ENCODE results near the gene MROH9. TPM values are rescaled to one million over a fixed set of nuclear protein-coding genes. Genes with fewer than 3 reads are reported as not detected.

MROH9 gene
- total RNA-seq, 1 experiment from 2014 or later: not detected

DNA sequence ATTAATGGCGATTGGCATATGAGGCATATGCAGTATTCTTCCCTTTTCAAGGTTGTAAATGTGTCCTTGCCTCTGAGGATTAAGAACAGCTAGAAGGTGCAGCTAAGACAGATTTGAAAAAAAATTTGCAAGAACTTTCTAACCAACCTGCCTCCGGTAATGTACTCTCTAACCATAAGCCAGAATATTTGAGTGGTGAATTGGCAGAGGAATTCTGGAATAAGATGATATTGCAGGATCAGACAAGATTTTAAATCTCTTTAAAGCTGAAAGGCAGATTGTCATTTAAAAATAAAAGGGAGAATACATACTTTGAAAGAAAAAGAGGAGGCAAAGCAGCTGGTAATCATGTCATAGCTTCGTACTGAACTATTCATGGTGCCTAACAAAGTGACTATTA, 29.2 kb downstream of the MROH9 start:
- POLR2A ChIA-PET: no interaction called here
- CTCF ChIA-PET: no interaction called here
- Histone ChIP-seq H3K36me3 (ENCODE audit: control insufficient read depth, insufficient read depth, low read length) (no peaks in the 10 kb centered on the region), H3K27me3 (ENCODE audit: control insufficient read depth, insufficient read depth, low read length) (no peaks in the 10 kb centered on the region), H3K4me1 (ENCODE audit: control insufficient read depth, insufficient read depth, low read length) (no peaks in the 10 kb centered on the region), H3K4me3 (ENCODE audit: low read depth in 2 of 2, low read length in 2 of 2) (no peak overlapping the region), H3K9me3 (ENCODE audit: control insufficient read depth, insufficient read depth, low read depth, low read length) (no peaks in the 10 kb centered on the region), H3K27ac (ENCODE audit: low read length) (no peak overlapping the region)
- in situ Hi-C loops (cut with HindIII; ENCODE audit: low pct_unique_long_range_greater_than_20kb, low sequenced_read_pairs): no loop called here
- ATAC-seq (no peak), DNase-seq (ENCODE audit: low read depth, low spot score) (no peak)
- no TSS peak for BruUV-seq (replicated peaks)
- intact Hi-C loops (cut with micrococcal nuclease; ENCODE audit: unreplicated experiment): no loop called here
- TF ChIP-seq SIN3A (IDR thresholded peaks at IDR 0.05; ENCODE audit: borderline replicate concordance, insufficient read depth, low read depth, low read length): no peak
- TF ChIP-seq, protein P1, sequence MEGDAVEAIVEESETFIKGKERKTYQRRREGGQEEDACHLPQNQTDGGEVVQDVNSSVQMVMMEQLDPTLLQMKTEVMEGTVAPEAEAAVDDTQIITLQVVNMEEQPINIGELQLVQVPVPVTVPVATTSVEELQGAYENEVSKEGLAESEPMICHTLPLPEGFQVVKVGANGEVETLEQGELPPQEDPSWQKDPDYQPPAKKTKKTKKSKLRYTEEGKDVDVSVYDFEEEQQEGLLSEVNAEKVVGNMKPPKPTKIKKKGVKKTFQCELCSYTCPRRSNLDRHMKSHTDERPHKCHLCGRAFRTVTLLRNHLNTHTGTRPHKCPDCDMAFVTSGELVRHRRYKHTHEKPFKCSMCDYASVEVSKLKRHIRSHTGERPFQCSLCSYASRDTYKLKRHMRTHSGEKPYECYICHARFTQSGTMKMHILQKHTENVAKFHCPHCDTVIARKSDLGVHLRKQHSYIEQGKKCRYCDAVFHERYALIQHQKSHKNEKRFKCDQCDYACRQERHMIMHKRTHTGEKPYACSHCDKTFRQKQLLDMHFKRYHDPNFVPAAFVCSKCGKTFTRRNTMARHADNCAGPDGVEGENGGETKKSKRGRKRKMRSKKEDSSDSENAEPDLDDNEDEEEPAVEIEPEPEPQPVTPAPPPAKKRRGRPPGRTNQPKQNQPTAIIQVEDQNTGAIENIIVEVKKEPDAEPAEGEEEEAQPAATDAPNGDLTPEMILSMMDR (IDR thresholded peaks at IDR 0.05): no peak
- TF ChIP-seq POLR2AphosphoS5 (IDR thresholded peaks at IDR 0.05; ENCODE audit: low read depth, low read length): no peak
- TF ChIP-seq TCF7L2 (IDR thresholded peaks at IDR 0.05; ENCODE audit: low read depth, low read length): no peak
- TF ChIP-seq, protein P2, sequence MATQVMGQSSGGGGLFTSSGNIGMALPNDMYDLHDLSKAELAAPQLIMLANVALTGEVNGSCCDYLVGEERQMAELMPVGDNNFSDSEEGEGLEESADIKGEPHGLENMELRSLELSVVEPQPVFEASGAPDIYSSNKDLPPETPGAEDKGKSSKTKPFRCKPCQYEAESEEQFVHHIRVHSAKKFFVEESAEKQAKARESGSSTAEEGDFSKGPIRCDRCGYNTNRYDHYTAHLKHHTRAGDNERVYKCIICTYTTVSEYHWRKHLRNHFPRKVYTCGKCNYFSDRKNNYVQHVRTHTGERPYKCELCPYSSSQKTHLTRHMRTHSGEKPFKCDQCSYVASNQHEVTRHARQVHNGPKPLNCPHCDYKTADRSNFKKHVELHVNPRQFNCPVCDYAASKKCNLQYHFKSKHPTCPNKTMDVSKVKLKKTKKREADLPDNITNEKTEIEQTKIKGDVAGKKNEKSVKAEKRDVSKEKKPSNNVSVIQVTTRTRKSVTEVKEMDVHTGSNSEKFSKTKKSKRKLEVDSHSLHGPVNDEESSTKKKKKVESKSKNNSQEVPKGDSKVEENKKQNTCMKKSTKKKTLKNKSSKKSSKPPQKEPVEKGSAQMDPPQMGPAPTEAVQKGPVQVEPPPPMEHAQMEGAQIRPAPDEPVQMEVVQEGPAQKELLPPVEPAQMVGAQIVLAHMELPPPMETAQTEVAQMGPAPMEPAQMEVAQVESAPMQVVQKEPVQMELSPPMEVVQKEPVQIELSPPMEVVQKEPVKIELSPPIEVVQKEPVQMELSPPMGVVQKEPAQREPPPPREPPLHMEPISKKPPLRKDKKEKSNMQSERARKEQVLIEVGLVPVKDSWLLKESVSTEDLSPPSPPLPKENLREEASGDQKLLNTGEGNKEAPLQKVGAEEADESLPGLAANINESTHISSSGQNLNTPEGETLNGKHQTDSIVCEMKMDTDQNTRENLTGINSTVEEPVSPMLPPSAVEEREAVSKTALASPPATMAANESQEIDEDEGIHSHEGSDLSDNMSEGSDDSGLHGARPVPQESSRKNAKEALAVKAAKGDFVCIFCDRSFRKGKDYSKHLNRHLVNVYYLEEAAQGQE (IDR thresholded peaks at IDR 0.05; ENCODE audit: insufficient read depth in 1 of 2, low read depth in 2 of 2, low read length in 1 of 2): no peak

DNA sequence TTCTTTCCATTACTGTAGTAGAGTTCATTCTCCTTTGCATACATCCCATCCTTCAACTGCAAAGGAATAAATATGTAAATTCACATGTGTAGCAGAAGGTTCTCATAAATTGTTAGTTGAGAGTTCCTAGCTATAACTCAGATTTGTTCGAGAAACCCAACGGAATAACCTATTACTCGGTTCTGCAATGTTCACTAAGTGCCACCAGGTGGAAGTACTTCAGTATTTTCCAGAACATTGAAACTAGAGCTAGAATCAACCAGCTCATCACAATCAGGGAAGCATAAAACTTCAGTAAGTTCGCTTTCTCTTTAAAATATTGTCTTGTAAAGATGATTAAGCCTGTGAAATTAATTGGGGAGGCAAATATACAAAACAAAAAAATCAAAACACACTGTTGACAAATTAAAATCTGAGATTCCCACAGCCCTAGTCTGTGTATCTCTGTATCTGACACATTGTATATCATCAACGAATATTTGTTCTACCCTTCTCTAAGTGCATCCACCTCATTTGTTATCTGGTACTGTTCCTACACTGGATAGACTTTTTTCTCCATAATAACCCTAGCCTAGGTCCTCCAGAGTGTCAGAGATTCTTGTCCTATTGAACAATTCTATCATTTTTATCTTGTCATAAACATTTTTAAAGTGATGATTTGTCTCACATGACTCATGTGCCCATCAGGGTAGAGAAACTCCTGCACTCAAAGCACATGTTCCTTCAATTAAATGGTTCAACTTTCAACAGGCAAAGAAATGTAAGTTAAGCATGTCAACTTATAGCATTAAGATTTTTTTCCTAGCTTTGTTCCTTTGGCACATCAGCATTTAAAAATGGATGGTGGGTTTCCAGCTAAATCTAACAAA, 31.9 kb downstream of the MROH9 start:
- peak; percentile 2 for DNase-seq (ENCODE audit: low read depth, low spot score)
- intact Hi-C loops (cut with micrococcal nuclease; ENCODE audit: unreplicated experiment): loop anchor here (2.0 kb wide), 3 partner anchors 222 to 348 kb away; partner anchors contain the start of gene FMO4
- no peak; the same call in 1 of the 2 replicates for ATAC-seq

More for the DNA sequence above, 31.9 kb downstream of the MROH9 start:
- Histone ChIP-seq H3K36me3 (ENCODE audit: control insufficient read depth, insufficient read depth, low read length) (no peaks in the 10 kb centered on the region), H3K9me3 (ENCODE audit: control insufficient read depth, insufficient read depth, low read depth, low read length) (no peaks in the 10 kb centered on the region), H3K27me3 (ENCODE audit: control insufficient read depth, insufficient read depth, low read length) (no peaks in the 10 kb centered on the region), H3K27ac (ENCODE audit: low read length) (no peak overlapping the region), H3K4me3 (ENCODE audit: low read depth in 2 of 2, low read length in 2 of 2) (no peak overlapping the region), H3K4me1 (ENCODE audit: control insufficient read depth, insufficient read depth, low read length) (no peaks in the 10 kb centered on the region)
- TF ChIP-seq, protein P2 (IDR thresholded peaks at IDR 0.05; ENCODE audit: insufficient read depth in 1 of 2, low read depth in 2 of 2, low read length in 1 of 2): no peak
- TF ChIP-seq, protein P1 (IDR thresholded peaks at IDR 0.05): peak; percentile 53; the same call in 1 of the 2 replicates
- CTCF ChIA-PET: interaction anchor here (0.6 to 1.5 kb wide), 4 partner anchors 260 to 1735 kb away, joined by 3 to 18 read pairs (median 5); partner anchors contain the start of gene FMO4
- in situ Hi-C loops (cut with HindIII; ENCODE audit: low pct_unique_long_range_greater_than_20kb, low sequenced_read_pairs): no loop called here
- POLR2A ChIA-PET: no interaction called here
- BruUV-seq (replicated peaks): no TSS peak

All from Panc1 (cell line).